Karpas-422 (cell line): ENCODE measurements around the gene TUFT1. TPM values are rescaled to one million over a fixed set of nuclear protein-coding genes. Genes with fewer than 3 reads are reported as not detected.

Experiments
- DNase-seq: peaks from one replicate; pipeline ENCODE4 v3.0.0-alpha.2; 2015
- H2AFZ ChIP-seq: fragments of 200-600 bp; sonication (generic); 2 replicates; pipeline ENCODE4 v1.6.1; 2014; ENCODE audit warnings: antibody characterized with exemption, low read length, mixed read lengths
- H3K27ac ChIP-seq: fragments of 200-600 bp; sonication (generic); 2 replicates; pipeline ENCODE4 v1.5.1; 2014; ENCODE audit warnings: mild to moderate bottlenecking, low read length, moderate library complexity
- H3K27me3 ChIP-seq: fragments of 200-600 bp; sonication (generic); 2 replicates; pipeline ENCODE4 v1.6.1; 2014; ENCODE audit warnings: low read length, mixed read lengths
- H3K36me3 ChIP-seq: fragments of 200-600 bp; sonication (generic); 2 replicates; pipeline ENCODE4 v1.6.1; 2014; ENCODE audit warnings: low read length, mixed read lengths; ENCODE audit not compliant: insufficient read depth
- H3K4me1 ChIP-seq: fragments of 200-600 bp; sonication (generic); 2 replicates; pipeline ENCODE4 v1.6.1; 2014; ENCODE audit warnings: mild to moderate bottlenecking, low read length, mixed read lengths
- H3K4me2 ChIP-seq: fragments of 200-600 bp; sonication (generic); 2 replicates; pipeline ENCODE4 v1.6.1; 2014; ENCODE audit warnings: low read length, low read depth, mild to moderate bottlenecking; ENCODE audit not compliant: poor library complexity, severe bottlenecking
- H3K4me3 ChIP-seq: fragments of 200-600 bp; sonication (generic); 2 replicates; pipeline ENCODE4 v1.5.1; 2014; ENCODE audit warnings: mild to moderate bottlenecking, antibody characterized with exemption, low read length, mixed read lengths
- H3K79me2 ChIP-seq: fragments of 200-600 bp; sonication (generic); 2 replicates; pipeline ENCODE4 v1.6.1; 2014; ENCODE audit warnings: mild to moderate bottlenecking, low read length, mixed read lengths
- H3K9ac ChIP-seq: fragments of 200-600 bp; sonication (generic); 2 replicates; pipeline ENCODE4 v1.6.0; 2014; ENCODE audit warnings: low read length
- H3K9me2 ChIP-seq: fragments of 200-600 bp; sonication (generic), shearing (Covaris generic); replicated peaks from 2 replicates; pipeline ENCODE4 v1.6.0; 2014; ENCODE audit warnings: mild to moderate bottlenecking, low read length, moderate library complexity; ENCODE audit not compliant: insufficient read depth
- H3K9me3 ChIP-seq: fragments of 300-700, 200-600 bp; sonication (generic); 2 replicates; pipeline ENCODE4 v1.6.1; 2014; ENCODE audit warnings: low read length, mixed read lengths
- H4K20me1 ChIP-seq: fragments of 200-600 bp; sonication (generic); 2 replicates; pipeline ENCODE4 v1.6.1; 2014; ENCODE audit warnings: mild to moderate bottlenecking, antibody characterized with exemption, low read length, low read depth; ENCODE audit not compliant: insufficient read depth
- small RNA-seq: library from RNA; depleted of rRNA; stranded (forward); fragments of <200 nt; gene quantifications from one replicate; pipeline ENCODE3, GENCODE V24; 2014
- total RNA-seq: library from RNA; depleted of rRNA; stranded (reverse); fragments of >200 nt; shearing (Covaris generic); gene quantifications from 2 replicates; pipeline ENCODE4 v1.2.3, GENCODE V29; 2014; ENCODE audit warnings: low replicate concordance; rRNA removed

Gene TUFT1
- total RNA-seq, 1 experiment from 2014 or later = not detected

DNA sequence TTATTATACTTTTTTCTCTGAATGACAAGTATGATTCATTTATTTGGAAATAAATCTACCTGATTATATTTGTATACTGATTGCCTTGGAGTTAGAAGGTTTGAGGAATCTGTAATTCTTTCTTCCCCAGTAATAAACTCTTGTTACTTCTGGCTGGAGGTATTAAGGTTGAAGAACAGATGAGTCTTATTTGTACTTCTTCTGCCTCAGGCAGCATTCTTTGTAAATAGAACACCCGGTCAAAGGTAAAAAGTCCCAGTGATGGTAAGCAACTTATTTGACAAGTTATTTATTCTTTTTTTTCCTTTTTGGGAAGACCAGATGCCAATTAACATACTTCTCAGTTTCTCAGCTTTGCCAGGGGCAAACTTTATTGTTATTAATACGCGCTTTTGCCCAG lies 84.7 kb downstream of the TUFT1 start:
- Histone ChIP-seq H3K79me2 (peaks cover 88% of the 10 kb centered on the region), H3K9me3 (no peaks in the 10 kb centered on the region), H4K20me1 (no peaks in the 10 kb centered on the region)

DNA sequence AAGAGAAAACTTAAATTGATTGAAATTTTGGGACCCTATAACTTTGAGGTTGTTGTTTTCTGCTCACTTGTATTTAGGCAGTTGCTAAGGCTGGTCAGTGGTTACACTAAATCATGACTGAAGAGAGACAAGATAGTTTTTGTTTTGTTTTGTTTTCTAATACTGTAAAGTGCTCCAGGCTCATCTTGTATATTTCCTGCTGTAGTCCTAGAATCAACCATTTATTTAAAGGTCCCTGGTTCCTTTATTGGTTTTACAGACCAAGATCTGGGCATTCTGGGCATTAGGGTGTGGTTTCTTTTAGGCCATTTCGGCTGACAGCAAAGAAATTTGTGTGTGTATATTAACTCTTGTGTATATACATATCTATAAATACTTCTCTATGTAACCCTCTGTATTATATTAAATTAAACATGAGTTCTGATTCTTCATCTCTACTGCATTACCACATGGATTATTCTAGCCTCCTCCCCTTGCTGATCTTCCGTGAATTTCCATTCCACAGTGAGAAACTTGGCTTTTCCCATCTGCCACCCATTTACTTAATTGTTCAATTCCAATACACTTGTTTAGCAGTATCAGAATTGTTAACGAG lies 86.7 kb downstream of the TUFT1 start:
- H3K4me3 ChIP-seq = no peak overlapping the region
- H3K4me2 ChIP-seq = no peak overlapping the region
- no peaks in the 10 kb centered on the region for H3K9me3 ChIP-seq
- H3K9ac ChIP-seq = no peak overlapping the region
- H3K36me3 ChIP-seq = peaks cover 6% of the 10 kb centered on the region
- DNase-seq = no peak
- H3K79me2 ChIP-seq = peaks cover 86% of the 10 kb centered on the region
- H2AFZ ChIP-seq = no peak overlapping the region
- H3K4me1 ChIP-seq = peaks cover 14% of the 10 kb centered on the region
- no peaks in the 10 kb centered on the region for H4K20me1 ChIP-seq
- no peaks in the 10 kb centered on the region for H3K9me2 ChIP-seq
- no peaks in the 10 kb centered on the region for H3K27me3 ChIP-seq
- no peak overlapping the region for H3K27ac ChIP-seq

More for the DNA sequence above, 84.7 kb downstream of the TUFT1 start:
- peaks cover 13% of the 10 kb centered on the region for H3K4me1 ChIP-seq
- H2AFZ ChIP-seq = no peak overlapping the region
- peaks cover 6% of the 10 kb centered on the region for H3K36me3 ChIP-seq
- no peak for DNase-seq
- H3K4me3 ChIP-seq = no peak overlapping the region
- H3K9ac ChIP-seq = no peak overlapping the region
- no peaks in the 10 kb centered on the region for H3K27me3 ChIP-seq
- no peaks in the 10 kb centered on the region for H3K9me2 ChIP-seq
- no peak overlapping the region for H3K27ac ChIP-seq
- H3K4me2 ChIP-seq = no peak overlapping the region

DNA sequence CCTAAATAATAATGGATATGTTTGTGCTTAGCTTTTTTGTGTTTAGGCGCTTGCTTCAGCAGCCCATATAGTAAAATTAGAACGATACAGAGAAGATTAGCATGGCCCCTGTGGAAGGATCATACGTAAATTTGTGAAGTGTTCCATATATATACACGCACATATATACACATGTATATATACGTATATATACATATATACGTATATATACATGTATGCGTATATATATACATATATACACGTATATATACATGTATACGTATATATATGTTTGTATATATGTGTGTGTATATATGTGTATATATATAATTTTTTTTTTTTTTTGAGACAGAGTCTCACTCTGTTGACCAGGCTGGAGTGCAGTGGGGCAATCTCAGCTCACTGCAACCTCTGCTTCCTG lies 89.2 kb downstream of the TUFT1 start:
- no peak overlapping the region for H3K4me3 ChIP-seq
- H3K4me1 ChIP-seq = peaks cover 14% of the 10 kb centered on the region
- no peaks in the 10 kb centered on the region for H4K20me1 ChIP-seq
- H3K79me2 ChIP-seq = peaks cover 87% of the 10 kb centered on the region
- peaks cover 6% of the 10 kb centered on the region for H3K36me3 ChIP-seq
- H3K27me3 ChIP-seq = no peaks in the 10 kb centered on the region
- H3K9ac ChIP-seq = no peak overlapping the region
- no peaks in the 10 kb centered on the region for H3K9me2 ChIP-seq
- no peak for DNase-seq
- H3K27ac ChIP-seq = no peak overlapping the region
- no peak overlapping the region for H2AFZ ChIP-seq
- no peak overlapping the region for H3K4me2 ChIP-seq
- no peaks in the 10 kb centered on the region for H3K9me3 ChIP-seq

Small RNA genes within 50 kb of the gene (small RNA-seq; reads per million reads assigned to genes)
- not detected for gene MIR554
- gene RF00405 = not detected
- 0.20 reads per million for gene RNU6-1062P

Other genes starting within 250 kb of the TUFT1 start
- gene PI4KB, start 212.9 kb upstream of the TUFT1 start, total RNA-seq = 29.4 and 42.6 TPM in 2 replicates
- gene RFX5, start 193.1 kb upstream of the TUFT1 start, total RNA-seq = 101 and 159 TPM in 2 replicates
- not detected in 2 replicates for gene SELENBP1, start 167.6 kb upstream of the TUFT1 start, total RNA-seq
- 346 and 381 TPM in 2 replicates for gene PSMB4, start 140.7 kb upstream of the TUFT1 start, total RNA-seq
- gene POGZ, start 80.8 kb upstream of the TUFT1 start, total RNA-seq = 54.1 and 78.7 TPM in 2 replicates
- 0.22 TPM in 1 of 2 replicates, not detected in the other for gene CGN, start 28.9 kb upstream of the TUFT1 start, total RNA-seq
- gene SNX27, start 71.7 kb downstream of the TUFT1 start, total RNA-seq = 28.3 and 40.4 TPM in 2 replicates
- gene CELF3, start 176.5 kb downstream of the TUFT1 start, total RNA-seq = not detected in 2 replicates
- not detected in 2 replicates for gene RIIAD1, start 181.2 kb downstream of the TUFT1 start, total RNA-seq
- gene MRPL9, start 223.2 kb downstream of the TUFT1 start, total RNA-seq = 76.8 and 147 TPM in 2 replicates